ENCODE measurements around the gene ABCC3.

Gene ABCC3

GRCh38 chr17:50649042-50649908 lies 14.6 kb downstream of the ABCC3 start:
- no peak for DNase-seq

GRCh38 chr17:50651661-50652060 lies 17.0 kb downstream of the ABCC3 start:
- DNase-seq = no peak

GRCh38 chr17:50653738-50654137 lies 19.1 kb downstream of the ABCC3 start:
- DNase-seq = no peak

- DNase-seq = no peak
Observed at GRCh38 chr17:50656509-50656908, 21.8 kb downstream of the ABCC3 start.

- DNase-seq = no peak
Observed at GRCh38 chr17:50657054-50657453, 22.4 kb downstream of the ABCC3 start.

- DNase-seq = no peak
Observed at GRCh38 chr17:50657627-50658026, 22.9 kb downstream of the ABCC3 start.

GRCh38 chr17:50658616-50659015 lies 23.9 kb downstream of the ABCC3 start:
- DNase-seq = no peak

- no peak for DNase-seq
Observed at GRCh38 chr17:50659179-50659578, 24.5 kb downstream of the ABCC3 start.

- DNase-seq = no peak
Observed at GRCh38 chr17:50660042-50660886, 25.6 kb downstream of the ABCC3 start.

GRCh38 chr17:50660887-50661345 lies 26.2 kb downstream of the ABCC3 start:
- no peak for DNase-seq

GRCh38 chr17:50661348-50661747 lies 26.7 kb downstream of the ABCC3 start:
- DNase-seq = no peak

- peak; percentile 65 for DNase-seq
Observed at GRCh38 chr17:50661795-50662391, 27.2 kb downstream of the ABCC3 start.

- no peak for DNase-seq
Observed at GRCh38 chr17:50662632-50663225, 28.0 kb downstream of the ABCC3 start.

- no peak for DNase-seq
Observed at GRCh38 chr17:50663812-50664374, 29.2 kb downstream of the ABCC3 start.

- peak; percentile 55 for DNase-seq
Observed at GRCh38 chr17:50664788-50665458, 30.2 kb downstream of the ABCC3 start.

- DNase-seq = no peak
Observed at GRCh38 chr17:50665838-50666237, 31.2 kb downstream of the ABCC3 start.

- no peak for DNase-seq
Observed at GRCh38 chr17:50666316-50666715, 31.6 kb downstream of the ABCC3 start.

GRCh38 chr17:50667259-50668024 lies 32.8 kb downstream of the ABCC3 start:
- no peak for DNase-seq

GRCh38 chr17:50668025-50668837 lies 33.5 kb downstream of the ABCC3 start:
- DNase-seq = no peak

- DNase-seq = no peak
Observed at GRCh38 chr17:50668838-50669581, 34.3 kb downstream of the ABCC3 start.

All from OCI-M1 (cell line).